Activated naive CD4-positive, alpha-beta T cell treated with anti-CD3 and anti-CD28 coated beads for 36 hours (primary cell): ENCODE data around the gene ST6GALNAC5. TPM values are rescaled to one million over a fixed set of nuclear protein-coding genes. Genes with fewer than 3 reads are reported as not detected.
"Not testable (repeated sequence)": the region's sequence is repeated elsewhere in the genome, so short reads cannot be mapped to it uniquely, and the experiment has no call there.

Experiments
- CTCF ChIA-PET: fragments of 350-600 bp; sonication (Branson Sonifier 250); formaldehyde crosslinking; loops from one replicate; lab custom pipeline; 2021; ENCODE audit warnings: antibody characterized with exemption; lab: Charles Lee
- DNase-seq: peaks from one replicate; pipeline ENCODE4 v3.0.0-alpha.2; 2020
- H3K27ac Mint-ChIP-seq: one replicate; pipeline ENCODE4 v1.8.0; 2021; ENCODE audit warnings: mild to moderate bottlenecking, mixed read lengths
- H3K27me3 Mint-ChIP-seq: one replicate; pipeline ENCODE4 v1.8.0; 2021; ENCODE audit warnings: low read depth, mixed read lengths
- H3K36me3 Mint-ChIP-seq: one replicate; pipeline ENCODE4 v1.8.0; 2021; ENCODE audit warnings: low read depth, mixed read lengths
- H3K4me1 Mint-ChIP-seq: one replicate; pipeline ENCODE4 v1.8.0; 2021; ENCODE audit warnings: low read depth, mixed read lengths
- H3K4me3 Mint-ChIP-seq: one replicate; pipeline ENCODE4 v1.8.0; 2021; ENCODE audit warnings: mild to moderate bottlenecking, moderate library complexity, mixed read lengths
- H3K9me3 Mint-ChIP-seq: one replicate; pipeline ENCODE4 v1.8.0; 2021; ENCODE audit warnings: mixed read lengths
- intact Hi-C: fragments of 100-400 bp; cut with micrococcal nuclease; formaldehyde crosslinking; loops from one replicate; pipeline ENCODE4 v1.15.1; 2023
- total RNA-seq, 2 experiments: library from RNA; stranded (reverse); gene quantifications; one replicate each; pipeline ENCODE4 v1.2.3, GENCODE V29; 2021

Gene ST6GALNAC5
- total RNA-seq, 2 experiments from 2014 or later, result not detected

DNA sequence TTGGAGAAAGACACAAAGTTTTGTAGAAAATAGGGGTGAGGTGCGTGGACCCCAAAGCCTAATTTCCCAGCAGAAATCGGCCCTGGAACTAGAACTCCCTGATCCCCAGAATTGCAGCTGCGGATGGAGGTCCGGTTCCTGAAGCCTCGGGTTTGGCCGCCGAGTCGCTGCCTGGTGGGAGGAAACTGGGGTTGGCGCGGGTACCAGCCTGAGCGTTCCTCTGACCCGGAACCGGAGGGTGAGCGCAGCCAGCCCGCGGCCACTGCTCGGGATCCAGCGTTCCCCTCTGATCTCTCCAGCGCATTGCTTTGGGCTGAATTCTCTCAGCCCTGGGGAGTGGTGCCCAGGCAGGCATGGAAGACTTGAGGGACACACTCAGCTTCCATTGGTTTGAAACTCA lies 1.6 kb downstream of the ST6GALNAC5 start:
- peaks cover 50% of the 10 kb centered on the region for H3K27me3 Mint-ChIP-seq
- CTCF ChIA-PET, result interaction anchor here (0.7 kb wide), 1 partner anchor 725 kb away, joined by 3 read pairs; no protein-coding TSS in a partner anchor
- intact Hi-C loops, result loop anchor here (5.0 kb wide), 1 partner anchor 537 kb away; no protein-coding TSS in a partner anchor
- DNase-seq, result peak; percentile 7
- H3K36me3 Mint-ChIP-seq, result no peaks in the 10 kb centered on the region
- H3K27ac Mint-ChIP-seq, result no peak overlapping the region
- H3K4me3 Mint-ChIP-seq, result peak overlapping the region; percentile 47
- peaks cover 7% of the 10 kb centered on the region for H3K4me1 Mint-ChIP-seq
- no peaks in the 10 kb centered on the region for H3K9me3 Mint-ChIP-seq

- no peak overlapping the region for H3K4me3 Mint-ChIP-seq
- no peak for DNase-seq
- peaks cover 47% of the 10 kb centered on the region for H3K27me3 Mint-ChIP-seq
- peaks cover 7% of the 10 kb centered on the region for H3K4me1 Mint-ChIP-seq
- CTCF ChIA-PET, result interaction anchor here (0.6 kb wide), 1 partner anchor 433 kb away, joined by 3 read pairs; no protein-coding TSS in a partner anchor
- intact Hi-C loops, result loop anchor here (2.0 kb wide), 1 partner anchor 715 kb away; no protein-coding TSS in a partner anchor
- H3K36me3 Mint-ChIP-seq, result no peaks in the 10 kb centered on the region
- no peak overlapping the region for H3K27ac Mint-ChIP-seq
- no peaks in the 10 kb centered on the region for H3K9me3 Mint-ChIP-seq
Measured at GRCh38 chr1:76870037-76870436, 2.8 kb downstream of the ST6GALNAC5 start.

DNA sequence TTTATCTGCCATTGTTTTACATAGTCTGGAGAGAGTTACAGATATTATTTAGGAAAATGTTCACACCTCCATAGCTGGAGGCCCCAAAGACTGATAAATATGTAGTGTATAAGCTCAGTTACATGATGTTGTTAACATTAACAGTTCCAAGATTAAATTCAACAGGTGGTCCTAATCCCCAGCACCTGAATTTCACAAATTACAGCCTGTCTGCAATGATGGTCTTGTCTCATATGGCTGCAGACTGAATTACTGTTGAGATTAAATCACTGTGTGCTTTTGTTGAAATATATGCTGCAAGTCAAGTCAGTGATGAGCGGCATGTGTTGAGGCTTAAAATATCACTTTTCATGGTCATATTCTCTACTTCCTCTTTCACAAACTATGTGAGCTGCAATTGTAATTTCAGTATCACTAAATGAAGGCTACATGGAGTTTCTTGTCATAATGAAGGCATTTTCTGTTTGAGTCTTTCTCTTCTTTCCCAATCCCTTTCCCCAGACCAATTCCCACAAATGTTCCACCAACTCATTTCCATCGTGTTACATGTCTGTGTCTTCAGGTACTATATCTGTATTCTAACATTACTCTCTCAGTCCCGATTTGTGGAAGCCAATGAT lies 4.2 kb downstream of the ST6GALNAC5 start:
- H3K4me3 Mint-ChIP-seq, result no peak overlapping the region
- no peak for DNase-seq
- no peaks in the 10 kb centered on the region for H3K36me3 Mint-ChIP-seq
- intact Hi-C loops, result loop anchor here (2.0 kb wide), 1 partner anchor 717 kb away; no protein-coding TSS in a partner anchor
- H3K4me1 Mint-ChIP-seq, result peaks cover 7% of the 10 kb centered on the region
- CTCF ChIA-PET, result interaction anchor here (0.6 kb wide), 1 partner anchor 766 kb away, joined by 3 read pairs; no protein-coding TSS in a partner anchor
- peaks cover 33% of the 10 kb centered on the region for H3K27me3 Mint-ChIP-seq
- H3K9me3 Mint-ChIP-seq, result no peaks in the 10 kb centered on the region
- H3K27ac Mint-ChIP-seq, result no peak overlapping the region

GRCh38 chr1:76872944-76873343 lies 5.7 kb downstream of the ST6GALNAC5 start:
- H3K4me3 Mint-ChIP-seq, result no peak overlapping the region
- H3K4me1 Mint-ChIP-seq, result peaks cover 4% of the 10 kb centered on the region
- no peak overlapping the region for H3K27ac Mint-ChIP-seq
- CTCF ChIA-PET, result interaction anchor here (0.6 kb wide), 1 partner anchor 548 kb away, joined by 3 read pairs; no protein-coding TSS in a partner anchor
- H3K36me3 Mint-ChIP-seq, result no peaks in the 10 kb centered on the region
- intact Hi-C loops, result no loop called here
- H3K27me3 Mint-ChIP-seq, result peaks cover 22% of the 10 kb centered on the region
- H3K9me3 Mint-ChIP-seq, result no peaks in the 10 kb centered on the region
- DNase-seq, result no peak

DNA sequence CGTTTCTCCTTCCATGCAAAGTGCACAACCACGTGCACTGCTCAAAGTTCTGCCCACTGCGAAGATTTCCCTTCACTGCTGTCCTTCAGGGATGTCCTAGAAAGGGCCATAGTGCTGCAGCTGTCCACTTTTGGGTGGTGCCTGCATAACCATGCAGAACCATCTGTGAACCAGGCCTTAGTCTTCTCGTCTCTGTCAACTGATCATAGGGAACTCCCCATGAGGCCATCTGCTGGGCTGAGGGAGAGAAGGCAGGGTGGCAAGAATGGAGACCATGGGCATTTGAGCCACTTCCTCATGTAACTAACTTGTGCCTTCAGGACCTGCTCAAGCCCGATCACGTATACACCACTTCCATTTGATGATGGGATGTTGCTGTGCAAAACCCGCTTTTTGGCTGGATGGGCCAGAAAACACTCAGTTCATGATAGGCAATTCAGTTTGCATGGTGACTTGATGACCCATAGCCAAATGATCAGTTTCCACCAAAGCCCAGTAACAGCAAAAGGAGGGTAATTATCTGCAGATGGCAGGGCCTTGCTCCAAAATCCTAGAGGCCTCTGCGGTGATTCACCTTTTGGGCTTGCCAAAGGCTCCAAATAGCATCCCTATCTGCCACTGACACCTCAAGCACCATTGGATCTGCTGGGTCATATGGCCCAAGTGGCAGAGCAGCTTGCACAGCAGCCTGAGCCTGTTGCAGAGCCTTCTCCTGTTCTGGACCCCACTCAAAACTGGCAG lies 9.5 kb downstream of the ST6GALNAC5 start:
- Mint-ChIP-seq H3K36me3 (no peaks in the 10 kb centered on the region), H3K27ac (no peak overlapping the region), H3K4me3 (no peak overlapping the region), H3K27me3 (no peaks in the 10 kb centered on the region), H3K9me3 (no peaks in the 10 kb centered on the region), H3K4me1 (no peaks in the 10 kb centered on the region)
- CTCF ChIA-PET, result no interaction called here
- intact Hi-C loops, result no loop called here
- no peak for DNase-seq

GRCh38 chr1:76879014-76879413 lies 11.7 kb downstream of the ST6GALNAC5 start:
- H3K36me3 Mint-ChIP-seq, intact Hi-C loops, H3K4me1 Mint-ChIP-seq, H3K4me3 Mint-ChIP-seq, H3K27ac Mint-ChIP-seq, H3K27me3 Mint-ChIP-seq, DNase-seq, H3K9me3 Mint-ChIP-seq: not testable (repeated sequence)
- CTCF ChIA-PET, result interaction anchor here (0.7 kb wide), 1 partner anchor 724 kb away, joined by 3 read pairs; no protein-coding TSS in a partner anchor

DNA sequence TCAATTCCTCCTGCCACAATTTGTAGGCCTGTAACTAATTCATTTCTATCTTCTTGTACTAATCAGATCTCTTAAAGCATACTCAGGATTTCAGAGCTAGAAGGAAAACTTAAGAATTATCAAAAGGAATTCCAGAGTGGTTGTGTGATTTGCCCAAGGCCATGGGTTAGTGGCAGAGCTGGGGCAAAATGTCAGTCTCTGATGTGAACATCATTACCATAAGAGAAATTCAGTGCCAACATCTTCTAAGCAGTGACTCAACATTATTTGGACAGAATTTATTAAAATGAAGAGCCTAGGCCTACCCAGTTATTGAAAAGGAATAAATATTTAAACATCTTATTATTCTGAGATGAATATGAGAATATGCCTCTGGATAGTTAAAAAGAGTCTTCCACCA lies 14.5 kb downstream of the ST6GALNAC5 start:
- H3K9me3 Mint-ChIP-seq, result no peaks in the 10 kb centered on the region
- no peaks in the 10 kb centered on the region for H3K36me3 Mint-ChIP-seq
- no peak for DNase-seq
- no peak overlapping the region for H3K27ac Mint-ChIP-seq
- no peak overlapping the region for H3K4me3 Mint-ChIP-seq
- intact Hi-C loops, result no loop called here
- no peaks in the 10 kb centered on the region for H3K4me1 Mint-ChIP-seq
- CTCF ChIA-PET, result no interaction called here
- peaks cover 3% of the 10 kb centered on the region for H3K27me3 Mint-ChIP-seq

DNA sequence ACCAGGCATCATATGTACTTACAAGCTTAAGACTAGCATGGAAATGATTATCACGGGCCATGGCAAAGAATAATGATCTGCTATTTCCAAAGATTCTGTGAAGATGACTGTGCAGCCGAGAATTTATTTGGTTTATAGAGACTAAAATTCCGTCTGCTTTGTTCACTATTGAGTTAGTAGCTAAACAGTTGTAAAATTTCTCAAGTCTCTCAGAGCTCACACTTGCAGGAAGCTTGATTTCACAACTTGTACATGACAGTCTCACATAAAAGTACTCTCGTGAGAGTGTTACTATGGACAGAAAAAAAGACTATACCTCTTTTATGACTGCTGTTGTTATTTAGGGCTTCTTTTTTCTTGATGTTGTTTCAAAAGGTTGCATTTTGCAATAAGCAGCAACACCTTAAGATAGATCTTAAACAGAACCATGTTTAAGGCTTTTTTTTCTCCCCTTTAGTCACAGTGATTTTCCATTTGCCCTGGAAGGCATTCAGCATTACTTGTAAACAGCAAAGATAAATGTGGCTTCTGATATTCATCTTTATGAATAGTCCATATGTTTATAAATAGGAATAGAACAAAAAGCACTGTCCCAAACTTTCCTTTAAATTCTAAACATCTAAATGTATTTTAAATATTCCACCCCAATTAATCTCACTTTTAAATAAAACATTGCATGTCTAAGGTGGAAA lies 24.8 kb downstream of the ST6GALNAC5 start:
- H3K36me3 Mint-ChIP-seq, result no peaks in the 10 kb centered on the region

GRCh38 chr1:76892675-76893074 lies 25.4 kb downstream of the ST6GALNAC5 start:
- CTCF ChIA-PET, result no interaction called here
- Mint-ChIP-seq H3K9me3 (no peaks in the 10 kb centered on the region), H3K4me3 (no peak overlapping the region), H3K27ac (no peak overlapping the region), H3K36me3 (no peaks in the 10 kb centered on the region), H3K4me1 (no peaks in the 10 kb centered on the region), H3K27me3 (peaks cover 2% of the 10 kb centered on the region)
- no peak for DNase-seq
- intact Hi-C loops, result no loop called here

More for the DNA sequence above, 24.8 kb downstream of the ST6GALNAC5 start:
- H3K27ac Mint-ChIP-seq, result no peak overlapping the region
- no peak overlapping the region for H3K4me3 Mint-ChIP-seq
- intact Hi-C loops, result no loop called here
- CTCF ChIA-PET, result interaction anchor here (0.7 kb wide), 1 partner anchor 97 kb away, joined by 3 read pairs; no protein-coding TSS in a partner anchor
- no peaks in the 10 kb centered on the region for H3K9me3 Mint-ChIP-seq
- no peaks in the 10 kb centered on the region for H3K4me1 Mint-ChIP-seq
- no peak for DNase-seq
- peaks cover 2% of the 10 kb centered on the region for H3K27me3 Mint-ChIP-seq

- no peaks in the 10 kb centered on the region for H3K27me3 Mint-ChIP-seq
- no peaks in the 10 kb centered on the region for H3K36me3 Mint-ChIP-seq
- H3K4me3 Mint-ChIP-seq, result no peak overlapping the region
- DNase-seq, result peak; percentile 57
- no peak overlapping the region for H3K27ac Mint-ChIP-seq
- CTCF ChIA-PET, result no interaction called here
- H3K4me1 Mint-ChIP-seq, result no peaks in the 10 kb centered on the region
- intact Hi-C loops, result loop anchor here (1.0 to 10.0 kb wide), 5 partner anchors 226 to 1213 kb away; no protein-coding TSS in a partner anchor
- H3K9me3 Mint-ChIP-seq, result no peaks in the 10 kb centered on the region
Measured at GRCh38 chr1:76901158-76901767, 34.0 kb downstream of the ST6GALNAC5 start.

DNA sequence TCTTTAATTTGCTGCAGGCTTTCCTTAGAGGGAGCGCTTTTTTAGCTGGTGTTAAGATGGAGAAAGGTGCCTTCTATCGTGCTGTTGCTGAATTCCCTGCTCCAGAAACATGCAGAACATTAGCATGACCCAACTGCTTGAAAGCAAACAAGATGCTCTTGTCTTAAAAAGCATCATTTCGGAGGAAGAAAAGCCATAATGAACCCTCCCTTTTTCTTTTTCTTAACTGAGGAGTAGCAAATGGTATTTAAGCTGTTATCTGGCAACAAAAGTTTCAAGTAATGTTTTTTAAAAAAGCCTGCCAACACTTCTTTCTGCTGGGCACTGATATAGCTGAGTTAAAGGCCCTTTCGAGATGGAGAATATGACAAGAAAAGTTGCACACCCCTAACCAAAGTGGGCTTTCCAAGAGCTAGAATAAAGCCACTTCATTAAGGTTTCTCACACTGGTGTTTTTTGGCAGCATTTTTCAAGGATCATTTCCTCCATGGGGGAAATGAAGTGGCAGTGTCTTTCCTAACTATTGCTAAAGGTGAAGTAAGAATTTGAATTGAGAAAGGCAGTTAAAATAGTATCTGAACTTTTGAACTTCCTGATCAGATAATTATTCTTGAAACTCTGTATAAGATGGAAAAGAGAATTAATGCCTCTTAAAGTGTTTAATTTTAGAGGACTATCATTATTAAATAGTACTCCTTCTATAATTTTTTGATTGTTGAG lies 38.8 kb downstream of the ST6GALNAC5 start:
- Mint-ChIP-seq H3K4me1 (no peaks in the 10 kb centered on the region), H3K27ac (no peak overlapping the region), H3K9me3 (peaks cover 3% of the 10 kb centered on the region), H3K27me3 (no peaks in the 10 kb centered on the region), H3K36me3 (no peaks in the 10 kb centered on the region), H3K4me3 (no peak overlapping the region)
- no peak for DNase-seq
- intact Hi-C loops, result loop anchor here (10.0 kb wide), 1 partner anchor 751 kb away; no protein-coding TSS in a partner anchor
- CTCF ChIA-PET, result no interaction called here
